Suprapubic skin (tissue), 4 donors: Measurements from ENCODE around the gene STX12. TPM values are rescaled to one million over a fixed set of nuclear protein-coding genes. Genes with fewer than 3 reads are reported as not detected.
"Not testable (repeated sequence)": the region's sequence is repeated elsewhere in the genome, so short reads cannot be mapped to it uniquely, and the experiment has no call there.

Experiments used
- DNase-seq, 2 donors: peaks; one replicate each; pipeline ENCODE4 v3.0.0-alpha.2; 2019; ENCODE audit warnings: low spot score in 2 of 2
- H3K27ac ChIP-seq: fragments of 200-600 bp; sonication (generic); one replicate; pipeline ENCODE4 v1.5.1; 2019
- H3K27me3 ChIP-seq: fragments of 200-600 bp; sonication (generic); one replicate; pipeline ENCODE4 v1.5.1; 2019
- H3K36me3 ChIP-seq: fragments of 200-600 bp; sonication (generic); one replicate; pipeline ENCODE4 v1.5.1; 2019
- H3K4me1 ChIP-seq: fragments of 200-600 bp; sonication (generic); one replicate; pipeline ENCODE4 v1.5.1; 2019
- H3K4me3 ChIP-seq: fragments of 200-600 bp; sonication (generic); one replicate; pipeline ENCODE4 v1.5.1; 2019; ENCODE audit warnings: mild to moderate bottlenecking
- H3K9me3 ChIP-seq: fragments of 200-600 bp; sonication (generic); one replicate; pipeline ENCODE4 v1.5.1; 2019
- EP300 ChIP-seq: sonication (generic); formaldehyde crosslinking; IDR thresholded peaks from one replicate; pipeline ENCODE4 v1.6.1; 2017; ENCODE audit warnings: antibody characterized with exemption
- POLR2A ChIP-seq, 2 donors: fragments of 450-650 bp; IDR thresholded peaks; one replicate each; pipeline ENCODE4 v1.6.1; 2017; ENCODE audit warnings: antibody characterized with exemption in 2 of 2, mild to moderate bottlenecking in 2 of 2, moderate library complexity in 2 of 2
- POLR2AphosphoS5 ChIP-seq, 3 donors: sonication (generic); formaldehyde crosslinking; IDR thresholded peaks; one replicate each; pipeline ENCODE4 v1.6.1; 2017; ENCODE audit warnings: antibody characterized with exemption in 3 of 3
- WGBS: methylation state at CpG from one replicate; pipeline ENCODE4 v1.1.5; 2018; 5-methylcytosine and 5-hydroxymethylcytosine counted together
- total RNA-seq, 4 donors: library from RNA; depleted of rRNA; stranded (reverse); fragments of >200 nt; gene quantifications; one replicate each; pipeline ENCODE4 v1.1.0, GENCODE V29; 2016
- TF ChIP-seq, protein P1 (sequence below), 2 donors: fragments of 200-600 bp in 1 of 2; fragments of 450-650 bp in 1 of 2; sonication (generic) in 1 of 2; IDR thresholded peaks; one replicate each; pipeline ENCODE4 v1.5.1; 2016 to 2019; ENCODE audit warnings: antibody characterized with exemption in 2 of 2, mild to moderate bottlenecking in 1 of 2, moderate library complexity in 1 of 2

The STX12 gene
- total RNA-seq, 4 donors from 2014 or later = 54.8 to 81.5 (median 72.4) TPM

DNA sequence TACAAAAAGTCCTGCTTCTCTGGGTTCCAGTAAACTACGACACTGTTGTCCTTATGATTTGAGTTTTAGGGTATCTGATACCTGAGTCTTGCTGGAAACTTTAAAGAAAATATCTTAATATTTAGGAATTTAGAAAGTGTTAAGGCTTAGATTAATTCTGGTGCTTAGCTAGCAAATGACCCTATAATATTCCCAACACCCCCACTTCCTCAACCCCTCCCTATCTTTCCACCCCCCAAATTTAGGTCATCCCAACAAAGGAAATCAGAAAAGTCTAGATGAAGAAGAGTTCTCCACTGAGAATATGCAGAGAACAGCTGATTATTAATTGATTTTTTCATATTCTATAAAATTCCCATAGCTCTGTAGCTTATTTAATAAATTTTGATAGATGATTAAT, 11.7 kb downstream of the STX12 start:
- no peak overlapping the region for H3K27ac ChIP-seq
- peaks cover 48% of the 10 kb centered on the region for H3K4me1 ChIP-seq
- H3K27me3 ChIP-seq = no peaks in the 10 kb centered on the region
- 97% methylated on average over 1 of the region's 1 CpG for WGBS
- H3K9me3 ChIP-seq = no peaks in the 10 kb centered on the region
- H3K36me3 ChIP-seq = peaks cover 2% of the 10 kb centered on the region
- DNase-seq = no peak
- TF ChIP-seq POLR2AphosphoS5 (IDR thresholded peaks at IDR 0.05) (no peak), EP300 (no peak), POLR2A (IDR thresholded peaks at IDR 0.05) (no peak)
- TF ChIP-seq, protein P1, sequence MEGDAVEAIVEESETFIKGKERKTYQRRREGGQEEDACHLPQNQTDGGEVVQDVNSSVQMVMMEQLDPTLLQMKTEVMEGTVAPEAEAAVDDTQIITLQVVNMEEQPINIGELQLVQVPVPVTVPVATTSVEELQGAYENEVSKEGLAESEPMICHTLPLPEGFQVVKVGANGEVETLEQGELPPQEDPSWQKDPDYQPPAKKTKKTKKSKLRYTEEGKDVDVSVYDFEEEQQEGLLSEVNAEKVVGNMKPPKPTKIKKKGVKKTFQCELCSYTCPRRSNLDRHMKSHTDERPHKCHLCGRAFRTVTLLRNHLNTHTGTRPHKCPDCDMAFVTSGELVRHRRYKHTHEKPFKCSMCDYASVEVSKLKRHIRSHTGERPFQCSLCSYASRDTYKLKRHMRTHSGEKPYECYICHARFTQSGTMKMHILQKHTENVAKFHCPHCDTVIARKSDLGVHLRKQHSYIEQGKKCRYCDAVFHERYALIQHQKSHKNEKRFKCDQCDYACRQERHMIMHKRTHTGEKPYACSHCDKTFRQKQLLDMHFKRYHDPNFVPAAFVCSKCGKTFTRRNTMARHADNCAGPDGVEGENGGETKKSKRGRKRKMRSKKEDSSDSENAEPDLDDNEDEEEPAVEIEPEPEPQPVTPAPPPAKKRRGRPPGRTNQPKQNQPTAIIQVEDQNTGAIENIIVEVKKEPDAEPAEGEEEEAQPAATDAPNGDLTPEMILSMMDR (IDR thresholded peaks at IDR 0.05) = no peak
- no peak overlapping the region for H3K4me3 ChIP-seq

DNA sequence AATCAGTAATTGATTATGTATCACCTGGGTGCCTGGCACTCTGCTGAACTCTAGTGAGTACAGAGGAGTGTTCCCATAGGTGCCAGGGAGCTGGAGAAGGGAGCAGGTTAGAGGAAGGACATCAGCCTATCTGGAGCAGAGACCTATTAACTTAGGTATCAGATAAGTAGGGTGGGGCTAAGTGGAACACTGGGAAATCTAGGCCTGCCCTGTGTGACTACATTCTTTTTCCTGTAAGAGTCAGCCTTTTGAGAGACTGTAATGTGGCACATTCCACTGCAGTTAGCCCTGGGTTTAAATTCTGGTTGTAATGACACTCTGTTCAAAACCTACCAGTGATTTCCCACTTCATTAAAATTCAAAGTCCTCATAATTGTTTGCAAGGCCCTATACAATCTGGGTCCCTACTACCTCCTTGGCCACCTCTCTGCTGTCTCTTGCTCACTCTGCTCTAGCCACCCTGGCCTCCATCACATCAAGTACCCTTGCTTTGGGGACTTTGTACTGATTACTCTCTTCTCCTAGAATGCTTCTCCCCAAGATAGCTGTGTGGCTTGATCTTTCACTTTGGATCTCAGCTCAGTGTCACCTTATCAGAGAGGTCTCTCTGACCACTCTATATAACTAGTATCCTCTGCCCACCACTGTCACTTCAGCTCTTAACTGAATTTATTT, 12.9 kb downstream of the STX12 start:
- no peak for TF ChIP-seq POLR2AphosphoS5 (IDR thresholded peaks at IDR 0.05)
- TF ChIP-seq, protein P1 (IDR thresholded peaks at IDR 0.05) = no peak
- TF ChIP-seq POLR2A (IDR thresholded peaks at IDR 0.05) = no peak
- Histone ChIP-seq H3K9me3 (no peaks in the 10 kb centered on the region), H3K27me3 (no peaks in the 10 kb centered on the region), H3K4me1 (peaks cover 55% of the 10 kb centered on the region), H3K4me3 (no peak overlapping the region), H3K27ac (peak overlapping the region; percentile 30), H3K36me3 (peaks cover 14% of the 10 kb centered on the region)
- DNase-seq = no peak

DNA sequence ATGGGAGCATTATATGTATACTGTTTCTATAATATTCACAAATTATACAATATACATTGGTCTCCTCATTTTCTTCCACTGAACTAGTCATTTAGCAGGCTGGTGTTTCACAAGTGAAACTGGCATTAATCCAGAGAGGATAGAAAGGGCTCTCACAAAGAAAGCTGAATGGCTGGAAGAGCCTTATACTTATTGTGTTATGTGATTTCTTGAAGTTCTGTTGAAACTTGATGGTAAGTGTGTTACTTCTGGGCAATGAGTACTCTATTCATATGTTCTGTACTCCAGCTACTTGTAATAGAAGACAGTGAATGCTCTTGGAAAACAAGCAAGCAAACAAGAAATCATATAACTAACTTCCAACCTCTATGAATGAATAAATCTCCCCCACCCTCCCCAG, 14.9 kb downstream of the STX12 start:
- DNase-seq = no peak
- no peak overlapping the region for H3K4me3 ChIP-seq
- H3K27me3 ChIP-seq = no peaks in the 10 kb centered on the region
- H3K36me3 ChIP-seq = peaks cover 25% of the 10 kb centered on the region
- H3K27ac ChIP-seq = peak overlapping the region; percentile 12
- H3K4me1 ChIP-seq = peaks cover 55% of the 10 kb centered on the region
- TF ChIP-seq, protein P1 (IDR thresholded peaks at IDR 0.05) = no peak
- no peak for TF ChIP-seq EP300
- no peak for TF ChIP-seq POLR2A (IDR thresholded peaks at IDR 0.05)
- no peak for TF ChIP-seq POLR2AphosphoS5 (IDR thresholded peaks at IDR 0.05)
- H3K9me3 ChIP-seq = no peaks in the 10 kb centered on the region

DNA sequence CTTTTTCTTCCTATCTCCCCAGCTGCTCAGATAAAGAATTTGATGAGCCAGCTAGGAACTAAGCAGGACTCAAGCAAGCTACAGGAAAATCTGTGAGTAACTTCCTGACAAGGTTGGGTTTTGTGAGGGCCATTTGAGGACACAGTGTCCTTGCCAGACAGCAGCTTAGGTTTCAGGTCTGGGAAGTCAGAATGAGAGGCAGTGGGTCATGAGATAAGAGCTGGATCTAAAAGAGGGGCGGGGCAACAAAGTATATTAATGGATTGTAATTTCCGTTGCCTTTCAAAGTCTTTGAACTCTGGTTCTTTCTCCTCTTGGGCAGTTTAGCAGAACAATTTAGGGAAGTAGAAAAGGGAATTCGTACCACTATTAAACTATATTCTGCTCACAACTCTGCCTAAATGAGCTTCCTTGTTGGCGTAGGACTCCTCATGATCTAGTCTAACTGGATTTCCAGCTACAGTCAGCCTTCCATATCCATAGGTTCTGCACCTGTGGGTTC, 16.6 kb downstream of the STX12 start:
- WGBS = 53% methylated on average over 4 of the region's 4 CpGs
- Histone ChIP-seq H3K4me1 (peaks cover 45% of the 10 kb centered on the region), H3K27me3 (no peaks in the 10 kb centered on the region), H3K9me3 (no peaks in the 10 kb centered on the region), H3K36me3 (peaks cover 42% of the 10 kb centered on the region), H3K27ac (peak overlapping the region; percentile 70), H3K4me3 (no peak overlapping the region)
- no peak for DNase-seq
- TF ChIP-seq, protein P1 (IDR thresholded peaks at IDR 0.05) = no peak
- no peak for TF ChIP-seq POLR2A (IDR thresholded peaks at IDR 0.05)
- no peak for TF ChIP-seq EP300
- TF ChIP-seq POLR2AphosphoS5 (IDR thresholded peaks at IDR 0.05) = no peak

DNA sequence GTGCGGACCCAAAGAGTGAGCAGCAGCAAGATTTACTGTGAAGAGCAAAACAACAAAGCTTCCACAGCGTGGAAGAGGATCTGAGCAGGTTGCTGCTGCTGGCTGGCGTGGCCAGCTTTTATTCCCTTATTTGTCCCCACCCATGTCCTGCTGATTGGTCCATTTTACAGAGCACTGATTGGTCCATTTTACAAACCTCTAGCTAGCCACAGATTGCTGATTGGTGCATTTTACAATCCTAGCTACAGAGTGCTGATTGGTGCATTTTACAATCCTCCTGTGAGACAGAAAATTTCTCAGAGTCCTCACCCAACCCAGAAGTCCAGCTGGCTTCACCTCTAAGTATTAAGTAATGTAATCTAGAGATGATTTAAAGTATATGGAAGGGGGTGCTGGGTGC, 17.3 kb downstream of the STX12 start:
- not testable (repeated sequence) for H3K9me3 ChIP-seq, H3K4me3 ChIP-seq, DNase-seq, H3K27me3 ChIP-seq
- Histone ChIP-seq H3K4me1 (peaks cover 45% of the 10 kb centered on the region), H3K27ac (peak overlapping the region; percentile 70), H3K36me3 (peaks cover 47% of the 10 kb centered on the region)
- WGBS = 97% methylated on average over 3 of the region's 3 CpGs

DNA sequence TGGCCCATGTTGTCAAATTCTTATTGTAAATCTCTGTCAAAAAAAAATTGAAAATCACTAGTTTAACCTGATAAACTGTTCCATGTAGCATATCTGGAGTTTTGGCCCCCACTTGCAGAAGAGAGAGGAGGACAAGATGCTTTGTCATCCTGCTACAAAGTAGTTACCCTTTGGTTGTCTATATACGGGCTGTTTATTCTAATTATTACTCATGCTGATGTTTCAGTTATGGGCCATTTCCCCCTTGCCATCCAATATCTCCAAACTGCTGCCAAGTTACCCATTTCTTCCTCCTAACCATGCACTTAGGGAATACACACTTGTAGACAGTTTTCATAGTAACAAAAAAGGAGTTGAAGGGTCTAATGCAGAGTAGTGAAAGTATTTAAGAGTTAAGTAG, 22.6 kb downstream of the STX12 start:
- Histone ChIP-seq H3K9me3 (no peaks in the 10 kb centered on the region), H3K27me3 (no peaks in the 10 kb centered on the region), H3K27ac (no peak overlapping the region), H3K4me1 (no peaks in the 10 kb centered on the region), H3K36me3 (peaks cover 84% of the 10 kb centered on the region), H3K4me3 (no peak overlapping the region)
- WGBS = 68% methylated on average over 1 of the region's 1 CpG
- no peak for DNase-seq
- TF ChIP-seq POLR2AphosphoS5 (IDR thresholded peaks at IDR 0.05) (no peak), POLR2A (IDR thresholded peaks at IDR 0.05) (no peak), EP300 (no peak)
- TF ChIP-seq, protein P1 (IDR thresholded peaks at IDR 0.05) = no peak
